DMS153 treated with DMSO at 0.1 percent for 48 hours (cell line): ENCODE data around the gene VMO1.

Source experiments
- DNase-seq: peaks from one replicate; lab custom pipeline; 2025; ENCODE audit not compliant: unreplicated experiment; lab: John Stamatoyannopoulos, UW

The VMO1 gene

GRCh38 chr17:4800462-4801196, 14.5 kb upstream of the VMO1 start:
- DNase-seq, result no peak

- DNase-seq, result no peak
Measured at GRCh38 chr17:4796552-4796920, 10.4 kb upstream of the VMO1 start.

DNA sequence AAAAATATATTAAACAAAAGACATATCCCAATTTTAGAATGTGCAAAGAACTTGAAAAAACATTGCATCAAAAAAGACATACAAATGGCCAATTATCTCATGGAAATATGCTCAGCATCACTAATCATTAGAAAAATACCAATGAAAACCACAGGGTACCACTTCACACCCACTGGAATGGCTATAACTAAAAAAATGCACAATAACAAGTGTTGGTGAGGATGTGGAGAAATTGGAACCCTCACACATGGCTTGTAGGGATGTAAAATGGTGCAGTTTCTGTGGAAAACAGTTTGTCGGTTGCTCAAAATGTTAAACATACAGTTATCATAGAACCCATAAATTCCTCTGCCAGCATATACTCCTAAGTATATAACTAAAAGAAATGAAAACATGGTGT, 9.0 kb upstream of the VMO1 start:
- no peak for DNase-seq

DNA sequence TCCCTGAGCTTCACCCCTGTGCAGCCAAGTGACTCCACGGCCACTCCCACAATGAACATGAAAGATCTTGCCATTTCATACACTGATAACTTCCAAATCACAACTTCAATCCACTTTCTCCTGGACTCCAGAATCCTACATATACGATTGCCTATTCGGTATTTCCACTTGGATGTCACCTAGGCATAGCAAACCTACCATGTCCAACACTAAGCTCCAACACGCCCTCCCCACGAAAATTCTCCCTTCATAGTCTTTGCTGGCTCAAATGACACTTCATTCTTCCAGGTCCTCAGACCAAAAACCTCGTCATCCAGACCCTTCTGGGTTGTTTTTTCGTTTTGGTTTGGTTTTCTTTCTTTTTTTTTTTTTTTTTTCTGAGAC, 4.5 kb upstream of the VMO1 start:
- DNase-seq, result no peak

GRCh38 chr17:4789951-4790704, 4.0 kb upstream of the VMO1 start:
- peak; percentile 14 for DNase-seq

DNA sequence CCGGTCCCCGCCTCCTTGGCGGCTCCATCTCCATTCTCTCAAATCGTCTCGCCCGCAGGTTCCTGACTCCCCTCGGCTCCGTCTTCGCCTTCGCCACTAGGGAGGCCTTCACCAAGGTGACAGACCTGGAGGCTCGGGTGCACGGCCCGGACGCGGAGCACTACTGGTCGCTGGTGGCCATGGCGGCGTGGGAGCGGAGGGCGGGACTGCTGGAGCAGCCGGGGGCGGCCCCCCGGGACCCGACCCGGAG, 3.5 kb upstream of the VMO1 start:
- DNase-seq, result no peak

- no peak for DNase-seq
Measured at GRCh38 chr17:4788807-4789700, 2.9 kb upstream of the VMO1 start, which contains the start of gene GLTPD2. GLTPD2 (plus strand) TSS chr17:4788964; CDS start chr17:4789012, 48 bp downstream.

- DNase-seq, result no peak
Measured at GRCh38 chr17:4788159-4788806, 2.1 kb upstream of the VMO1 start.

DNA sequence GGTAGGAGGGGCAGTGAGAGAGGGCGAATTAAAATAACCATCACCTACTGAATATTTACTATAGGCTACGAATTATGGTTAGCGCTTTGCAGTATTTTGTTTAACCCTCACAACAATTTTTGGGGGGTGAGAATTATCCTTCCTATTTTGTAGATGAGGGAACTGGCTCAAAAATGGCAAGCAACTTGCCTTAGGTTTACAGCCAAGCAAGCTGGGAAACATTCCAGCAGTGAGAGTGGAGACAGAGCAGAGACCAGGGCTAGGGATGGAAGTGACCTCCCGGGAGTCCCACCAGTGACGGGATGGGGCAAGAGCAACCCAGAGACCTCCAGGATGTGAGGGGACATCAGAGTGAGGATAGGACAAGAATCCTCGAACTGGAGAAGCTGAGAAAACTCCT, 352 bp upstream of the VMO1 start:
- DNase-seq, result no peak

- DNase-seq, result no peak
Measured at GRCh38 chr17:4785311-4786105, 656 bp downstream of the VMO1 start.

GRCh38 chr17:4782652-4783051, 3.5 kb downstream of the VMO1 start:
- no peak for DNase-seq

DNA sequence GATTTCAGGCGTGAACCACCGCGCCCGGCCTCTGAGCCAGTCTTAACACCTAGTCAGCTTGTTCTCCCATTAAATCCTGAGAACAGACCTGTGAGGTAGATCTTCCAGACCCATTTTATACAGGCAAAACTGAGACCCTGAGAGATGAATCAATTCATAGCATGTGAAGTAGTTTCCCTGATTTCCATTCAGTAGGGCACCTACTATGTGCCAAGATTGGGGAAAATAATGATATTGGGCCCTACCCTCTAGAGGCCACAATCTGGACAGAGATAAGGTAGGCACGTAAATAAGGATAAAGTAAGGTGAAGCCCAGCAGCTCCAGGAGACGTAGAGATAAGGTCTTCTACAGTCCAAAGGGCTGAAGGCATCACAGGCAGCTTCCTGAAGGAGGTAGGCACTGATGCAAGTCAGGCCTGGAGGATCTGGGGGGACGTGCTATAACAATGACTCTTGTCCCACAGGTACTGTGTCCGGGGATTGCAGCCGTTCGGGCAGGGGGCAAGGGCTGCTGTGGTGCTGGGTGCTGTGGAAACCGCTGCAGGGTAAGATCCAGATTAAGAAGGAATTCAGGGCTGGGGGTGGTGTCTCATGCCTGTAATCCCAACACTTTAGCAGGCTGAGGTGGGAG, 5.7 kb downstream of the VMO1 start:
- DNase-seq, result no peak

- DNase-seq, result no peak
Measured at GRCh38 chr17:4777969-4778760, 8.0 kb downstream of the VMO1 start.

DNA sequence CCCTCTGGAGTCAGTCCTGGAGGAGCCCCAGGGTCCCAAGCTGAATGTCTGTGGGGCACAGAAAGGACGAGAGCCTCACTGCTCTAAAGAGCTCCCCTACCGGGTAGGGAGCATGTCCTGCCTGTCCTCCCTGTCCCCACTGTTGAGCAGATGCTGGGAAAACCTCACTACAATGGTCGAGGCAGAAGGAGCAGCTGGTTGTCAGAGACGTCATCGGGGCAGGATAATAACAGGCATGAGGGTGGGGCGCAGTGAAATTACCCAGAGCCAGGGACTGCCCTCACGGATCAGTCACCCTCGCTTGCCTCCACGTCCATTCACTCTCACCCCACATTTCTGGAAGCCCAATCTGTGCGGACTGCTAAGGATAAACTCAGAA, 13.9 kb downstream of the VMO1 start:
- DNase-seq, result no peak

DNA sequence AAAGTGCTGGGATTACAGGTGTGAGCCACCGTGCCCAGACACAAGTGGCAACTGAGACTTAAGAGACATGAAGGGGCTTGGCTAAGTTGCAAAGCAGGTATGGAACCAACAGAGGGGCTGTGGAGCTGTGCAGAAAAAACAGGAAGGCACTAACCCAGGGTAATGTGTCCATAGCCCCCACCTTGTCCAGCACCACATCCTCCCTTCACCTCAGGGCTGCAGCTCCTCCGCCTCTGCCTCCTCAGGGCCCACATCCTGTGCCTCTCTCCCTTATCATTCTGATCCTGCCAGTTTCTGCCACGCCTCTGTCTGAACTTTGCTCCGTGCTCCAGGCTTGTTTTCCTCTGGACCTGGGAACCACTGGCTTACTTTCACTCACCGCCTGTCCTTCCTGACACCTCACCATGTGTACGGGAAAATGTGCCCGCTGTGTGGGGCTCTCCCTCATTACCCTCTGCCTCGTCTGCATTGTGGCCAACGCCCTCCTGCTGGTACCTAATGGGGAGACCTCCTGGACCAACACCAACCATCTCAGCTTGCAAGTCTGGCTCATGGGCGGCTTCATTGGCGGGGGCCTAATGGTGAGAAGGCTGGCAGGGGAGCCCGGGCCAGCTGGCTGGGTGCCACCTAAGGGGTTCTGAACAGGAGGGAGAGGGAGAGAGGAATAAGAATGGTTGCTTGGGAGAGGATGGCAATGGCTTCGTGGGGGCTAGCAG, 14.5 kb downstream of the VMO1 start, which contains the start of gene TM4SF5:
TSS of gene TM4SF5 (plus strand) at position 368 of the 716 bp plus-strand sequence. CDS start at position 405, 37 bp downstream.
- no peak for DNase-seq

GRCh38 chr17:4769628-4770027, 16.5 kb downstream of the VMO1 start:
- DNase-seq, result no peak

- no peak for DNase-seq
Measured at GRCh38 chr17:4768298-4768697, 17.9 kb downstream of the VMO1 start.

DNA sequence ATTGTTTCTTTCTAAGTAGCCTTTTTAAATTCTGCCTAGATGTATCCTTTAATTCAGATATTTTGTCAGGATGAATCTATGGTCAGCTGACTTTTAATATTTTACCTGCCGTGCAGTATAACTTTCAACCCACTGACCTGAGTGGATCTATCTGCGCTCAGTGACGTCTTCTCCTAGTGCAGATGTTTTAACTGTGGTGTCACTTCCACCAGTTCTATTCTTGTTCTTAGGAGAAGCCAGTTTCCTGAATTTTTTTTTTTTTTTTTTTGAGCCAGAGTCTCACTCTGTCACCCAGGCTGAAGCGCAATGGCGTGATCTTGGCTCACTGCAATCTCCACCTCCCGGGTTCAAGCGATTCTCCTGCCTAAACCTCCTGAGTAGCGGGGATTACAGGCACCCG, 19.4 kb downstream of the VMO1 start:
- DNase-seq, result no peak

DNA sequence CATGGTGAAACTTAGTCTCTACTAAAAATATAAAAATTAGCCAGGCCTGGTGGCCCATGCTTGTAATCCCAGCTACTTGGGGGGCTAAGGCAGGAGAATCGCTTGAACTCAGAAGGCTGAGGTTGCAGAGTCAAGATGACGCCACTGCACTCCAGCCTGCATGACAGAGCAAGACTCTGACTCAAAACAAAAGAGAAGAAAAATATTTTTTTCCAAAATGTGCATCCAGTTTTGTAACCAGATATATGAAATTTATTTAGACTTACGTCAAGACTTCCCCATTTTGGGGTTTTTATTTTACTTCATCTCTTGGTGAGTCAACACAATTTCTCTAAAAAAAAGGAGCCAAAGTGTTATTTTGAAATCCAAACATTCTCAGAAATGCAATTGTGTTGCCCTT, 20.0 kb downstream of the VMO1 start:
- DNase-seq, result no peak
